Measurements from ENCODE around the gene GNG5.
"Not testable (repeated sequence)": the region's sequence is repeated elsewhere in the genome, so short reads cannot be mapped to it uniquely, and the experiment has no call there.

The GNG5 gene

GRCh38 chr1:84452436-84452835, 53.9 kb downstream of the GNG5 start:
- ChIA-PET POLR2A (no interaction called here), CTCF (no interaction called here)
- TF ChIP-seq TARDBP (IDR thresholded peaks at IDR 0.05) (no peak), NFRKB (IDR thresholded peaks at IDR 0.05) (no peak), PKNOX1 (IDR thresholded peaks at IDR 0.05) (no peak), ELF4 (IDR thresholded peaks at IDR 0.05) (no peak), BHLHE40 (IDR thresholded peaks at IDR 0.05; ENCODE audit: borderline replicate concordance) (no peak), FOXK2 (IDR thresholded peaks at IDR 0.05) (no peak), LEF1 (IDR thresholded peaks at IDR 0.05; ENCODE audit: borderline replicate concordance) (no peak), CTBP1 (IDR thresholded peaks at IDR 0.05; ENCODE audit: borderline replicate concordance) (no peak), L3MBTL2 (conservative IDR thresholded peaks at IDR 0.05) (no peak), SP1 (IDR thresholded peaks at IDR 0.05) (no peak), ARNT (IDR thresholded peaks at IDR 0.05) (no peak), FOXM1 (IDR thresholded peaks at IDR 0.05; ENCODE audit: borderline replicate concordance) (no peak), SUZ12 (IDR thresholded peaks at IDR 0.05) (no peak), FOXA1 (IDR thresholded peaks at IDR 0.05) (no peak), HDGF (IDR thresholded peaks at IDR 0.05; ENCODE audit: borderline replicate concordance) (no peak), ZNF384 (IDR thresholded peaks at IDR 0.05) (no peak)
- DNase-seq (ENCODE audit: extremely low spot score): no peak

GRCh38 chr1:84450910-84451309, 55.5 kb downstream of the GNG5 start:
- TF ChIP-seq HDGF (IDR thresholded peaks at IDR 0.05; ENCODE audit: borderline replicate concordance) (no peak), FOXM1 (IDR thresholded peaks at IDR 0.05; ENCODE audit: borderline replicate concordance) (no peak), ARNT (IDR thresholded peaks at IDR 0.05) (no peak), LEF1 (IDR thresholded peaks at IDR 0.05; ENCODE audit: borderline replicate concordance) (no peak), ZNF384 (IDR thresholded peaks at IDR 0.05) (no peak), CTBP1 (IDR thresholded peaks at IDR 0.05; ENCODE audit: borderline replicate concordance) (no peak), SP1 (IDR thresholded peaks at IDR 0.05) (no peak), L3MBTL2 (conservative IDR thresholded peaks at IDR 0.05) (no peak), FOXK2 (IDR thresholded peaks at IDR 0.05) (no peak)
- CTCF ChIA-PET: no interaction called here
- POLR2A ChIA-PET: no interaction called here
- DNase-seq (ENCODE audit: extremely low spot score): no peak

- DNase-seq (ENCODE audit: extremely low spot score); POLR2A ChIA-PET: not testable (repeated sequence)
- CTCF ChIA-PET: interaction anchor here (0.7 kb wide), 1 partner anchor 282 kb away, joined by 3 read pairs; no protein-coding TSS in a partner anchor
Measured at GRCh38 chr1:84448704-84449103, 57.7 kb downstream of the GNG5 start.
